Adrenal gland (tissue), 5 donors: ENCODE measurements around the gene GYS2.

Experiments
- POLR2A ChIP-seq, 2 donors: fragments of 450-650 bp; IDR thresholded peaks; one replicate each; pipeline ENCODE4 v1.6.1; 2017; ENCODE audit warnings: antibody characterized with exemption in 2 of 2, mild to moderate bottlenecking in 2 of 2, moderate library complexity in 1 of 2
- TF ChIP-seq, protein P1 (sequence below), 6 experiments: fragments of 450-650 bp in 4 of 6; fragments of 200-600 bp in 2 of 6; sonication (generic) in 1 of 6; IDR thresholded peaks; 1 replicate in 5 of 6; 2 replicates in 1 of 6; pipeline versions ENCODE4 v1.5.1 to v1.8.0; 2016 to 2021; ENCODE audit warnings: antibody characterized with exemption in 6 of 6, mild to moderate bottlenecking in 2 of 6, moderate library complexity in 1 of 6
- donor health status: DM: no; HTN: no; CAD: no.

- TF ChIP-seq POLR2A (IDR thresholded peaks at IDR 0.05) = peak; percentile 12 to 82
- TF ChIP-seq, protein P1, sequence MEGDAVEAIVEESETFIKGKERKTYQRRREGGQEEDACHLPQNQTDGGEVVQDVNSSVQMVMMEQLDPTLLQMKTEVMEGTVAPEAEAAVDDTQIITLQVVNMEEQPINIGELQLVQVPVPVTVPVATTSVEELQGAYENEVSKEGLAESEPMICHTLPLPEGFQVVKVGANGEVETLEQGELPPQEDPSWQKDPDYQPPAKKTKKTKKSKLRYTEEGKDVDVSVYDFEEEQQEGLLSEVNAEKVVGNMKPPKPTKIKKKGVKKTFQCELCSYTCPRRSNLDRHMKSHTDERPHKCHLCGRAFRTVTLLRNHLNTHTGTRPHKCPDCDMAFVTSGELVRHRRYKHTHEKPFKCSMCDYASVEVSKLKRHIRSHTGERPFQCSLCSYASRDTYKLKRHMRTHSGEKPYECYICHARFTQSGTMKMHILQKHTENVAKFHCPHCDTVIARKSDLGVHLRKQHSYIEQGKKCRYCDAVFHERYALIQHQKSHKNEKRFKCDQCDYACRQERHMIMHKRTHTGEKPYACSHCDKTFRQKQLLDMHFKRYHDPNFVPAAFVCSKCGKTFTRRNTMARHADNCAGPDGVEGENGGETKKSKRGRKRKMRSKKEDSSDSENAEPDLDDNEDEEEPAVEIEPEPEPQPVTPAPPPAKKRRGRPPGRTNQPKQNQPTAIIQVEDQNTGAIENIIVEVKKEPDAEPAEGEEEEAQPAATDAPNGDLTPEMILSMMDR (IDR thresholded peaks at IDR 0.05) = peak in 1 of 6 experiments; percentile 5
Measured at GRCh38 chr12:21501258-21502163, 103.1 kb downstream of the GYS2 start, which contains the start of the genes GOLT1B and RECQL.
